ENCODE measurements around the gene SCUBE1. TPM values are rescaled to one million over a fixed set of nuclear protein-coding genes. Genes with fewer than 3 reads are reported as not detected.

The SCUBE1 gene
- polyA plus RNA-seq, 4 donors, result 7.3 to 15.9 (median 9.0) TPM

GRCh38 chr22:43243324-43243723, 99.8 kb downstream of the SCUBE1 start:
- DNase-seq (ENCODE audit: low read depth in 4 of 4, low spot score in 2 of 4), result no peak

GRCh38 chr22:43242627-43243026, 100.5 kb downstream of the SCUBE1 start:
- DNase-seq (ENCODE audit: low read depth in 4 of 4, low spot score in 2 of 4), result no peak

GRCh38 chr22:43241699-43242386, 101.3 kb downstream of the SCUBE1 start:
- no peak for DNase-seq (ENCODE audit: low read depth in 4 of 4, low spot score in 2 of 4)

GRCh38 chr22:43241138-43241597, 102.0 kb downstream of the SCUBE1 start:
- no peak for DNase-seq (ENCODE audit: low read depth in 4 of 4, low spot score in 2 of 4)

GRCh38 chr22:43240614-43241013, 102.6 kb downstream of the SCUBE1 start:
- DNase-seq (ENCODE audit: low read depth in 4 of 4, low spot score in 2 of 4), result no peak

- DNase-seq (ENCODE audit: low read depth in 4 of 4, low spot score in 2 of 4), result no peak
These were observed 103.2 kb downstream of the SCUBE1 start for GRCh38 chr22:43239956-43240355.

GRCh38 chr22:43239193-43239780, 103.9 kb downstream of the SCUBE1 start:
- DNase-seq (ENCODE audit: low read depth in 4 of 4, low spot score in 2 of 4), result no peak

GRCh38 chr22:43238526-43239006, 104.6 kb downstream of the SCUBE1 start:
- no peak for DNase-seq (ENCODE audit: low read depth in 4 of 4, low spot score in 2 of 4)

GRCh38 chr22:43237280-43237679, 105.9 kb downstream of the SCUBE1 start:
- no peak for DNase-seq (ENCODE audit: low read depth in 4 of 4, low spot score in 2 of 4)

- DNase-seq (ENCODE audit: low read depth in 4 of 4, low spot score in 2 of 4), result no peak
These were observed 106.6 kb downstream of the SCUBE1 start for GRCh38 chr22:43236411-43237166.

GRCh38 chr22:43235445-43236409, 107.4 kb downstream of the SCUBE1 start:
- DNase-seq (ENCODE audit: low read depth in 4 of 4, low spot score in 2 of 4), result no peak

- DNase-seq (ENCODE audit: low read depth in 4 of 4, low spot score in 2 of 4), result no peak
These were observed 108.7 kb downstream of the SCUBE1 start for GRCh38 chr22:43234264-43234988.

- DNase-seq (ENCODE audit: low read depth in 4 of 4, low spot score in 2 of 4), result no peak
These were observed 109.6 kb downstream of the SCUBE1 start for GRCh38 chr22:43233529-43233928.

GRCh38 chr22:43232445-43232844, 110.7 kb downstream of the SCUBE1 start:
- no peak for DNase-seq (ENCODE audit: low read depth in 4 of 4, low spot score in 2 of 4)

GRCh38 chr22:43231724-43232034, 111.5 kb downstream of the SCUBE1 start:
- DNase-seq (ENCODE audit: low read depth in 4 of 4, low spot score in 2 of 4), result no peak

GRCh38 chr22:43230971-43231723, 112.0 kb downstream of the SCUBE1 start:
- DNase-seq (ENCODE audit: low read depth in 4 of 4, low spot score in 2 of 4), result peak in 1 of 4 donors; percentile 26

- DNase-seq (ENCODE audit: low read depth in 4 of 4, low spot score in 2 of 4), result no peak
These were observed 112.6 kb downstream of the SCUBE1 start for GRCh38 chr22:43230571-43230970.

GRCh38 chr22:43228863-43229262, 114.3 kb downstream of the SCUBE1 start:
- DNase-seq (ENCODE audit: low read depth in 4 of 4, low spot score in 2 of 4), result no peak

- no peak for DNase-seq (ENCODE audit: low read depth in 4 of 4, low spot score in 2 of 4)
These were observed 114.8 kb downstream of the SCUBE1 start for GRCh38 chr22:43228330-43228729.
